CD14-positive monocyte (primary cell): ENCODE results near the gene NDUFB7. TPM values are rescaled to one million over a fixed set of nuclear protein-coding genes. Genes with fewer than 3 reads are reported as not detected.

Source experiments
- DNase-seq, 3 donors: peaks; one replicate each; pipeline ENCODE4 v3.0.0-alpha.2; 2011 to 2022
- H2AFZ ChIP-seq: 2 replicates; pipeline ENCODE4 v1.6.0; 2012; ENCODE audit warnings: mild to moderate bottlenecking, low read depth, low read length, inconsistent platforms; ENCODE audit not compliant: insufficient read depth, poor library complexity, severe bottlenecking
- H3K27ac ChIP-seq, 2 donors: 1 replicate in 1 of 2; 2 replicates in 1 of 2; pipeline ENCODE4 v1.5.1; 2012 to 2013; ENCODE audit warnings: low read length in 2 of 2, control low read depth in 1 of 2, inconsistent platforms in 1 of 2, low read depth in 1 of 2, mild to moderate bottlenecking in 1 of 2
- H3K27me3 ChIP-seq, 2 donors: one replicate each; pipeline versions ENCODE4 v1.6.0 to v1.6.1; 2011 to 2013; ENCODE audit warnings: low read length in 2 of 2; ENCODE audit not compliant: control insufficient read depth in 2 of 2, insufficient read depth in 2 of 2
- H3K36me3 ChIP-seq, 2 donors: replicated peaks in 1 of 2; 1 replicate in 1 of 2; 2 replicates in 1 of 2; pipeline versions ENCODE4 v1.5.1 to v1.6.1; 2012 to 2013; ENCODE audit warnings: low read length in 2 of 2, control low read depth in 1 of 2, inconsistent platforms in 1 of 2, mild to moderate bottlenecking in 1 of 2; ENCODE audit not compliant: insufficient read depth in 2 of 2, control insufficient read depth in 1 of 2
- H3K4me1 ChIP-seq, 2 donors: 1 replicate in 1 of 2; 2 replicates in 1 of 2; pipeline versions ENCODE4 v1.5.1 to v1.6.1; 2012 to 2013; ENCODE audit warnings: low read length in 2 of 2, control low read depth in 1 of 2, inconsistent platforms in 1 of 2, mild to moderate bottlenecking in 1 of 2, moderate library complexity in 1 of 2; ENCODE audit not compliant: insufficient read depth in 2 of 2, control insufficient read depth in 1 of 2
- H3K4me2 ChIP-seq: replicated peaks from 2 replicates; pipeline ENCODE3; 2012; ENCODE audit warnings: low read length, moderate library complexity, mild to moderate bottlenecking; ENCODE audit not compliant: poor library complexity, severe bottlenecking; ENCODE audit errors: extremely low read depth
- H3K4me3 ChIP-seq, 3 experiments: fragments of 200-600 bp in 1 of 3; sonication (generic) in 1 of 3; replicated peaks in 1 of 3; 1 replicate in 2 of 3; 2 replicates in 1 of 3; pipeline ENCODE4 v1.5.1; 2011 to 2013; ENCODE audit warnings: low read length in 3 of 3, mild to moderate bottlenecking in 3 of 3, control low read depth in 2 of 3, low read depth in 2 of 3, inconsistent platforms in 1 of 3, moderate library complexity in 1 of 3
- H3K79me2 ChIP-seq: 2 replicates; pipeline ENCODE4 v1.6.0; 2012; ENCODE audit warnings: mild to moderate bottlenecking, control low read depth, inconsistent platforms, low read length, moderate library complexity; ENCODE audit not compliant: insufficient read depth
- H3K9ac ChIP-seq: 2 replicates; pipeline ENCODE4 v1.6.0; 2017; ENCODE audit warnings: low read length, mild to moderate bottlenecking; ENCODE audit not compliant: insufficient read depth, poor library complexity, severe bottlenecking
- H3K9me3 ChIP-seq, 2 donors: replicated peaks in 1 of 2; 1 replicate in 1 of 2; 2 replicates in 1 of 2; pipeline versions ENCODE4 v1.5.1 to v1.6.1; 2012 to 2013; ENCODE audit warnings: low read length in 2 of 2, control low read depth in 1 of 2; ENCODE audit not compliant: control insufficient read depth in 1 of 2, insufficient read depth in 1 of 2
- H4K20me1 ChIP-seq: 2 replicates; pipeline ENCODE4 v1.6.0; 2012; ENCODE audit warnings: mild to moderate bottlenecking, low read length, control low read depth, moderate library complexity; ENCODE audit not compliant: insufficient read depth
- H3K27ac Mint-ChIP-seq, 7 donors: one replicate each; pipeline ENCODE4 v1.8.0; 2020; ENCODE audit warnings: mild to moderate bottlenecking in 7 of 7, mixed read lengths in 7 of 7, moderate library complexity in 6 of 7, inconsistent platforms in 2 of 7
- H3K27me3 Mint-ChIP-seq, 3 donors: one replicate each; pipeline ENCODE4 v1.8.0; 2021 to 2022; ENCODE audit warnings: low read depth in 3 of 3, mild to moderate bottlenecking in 3 of 3, mixed read lengths in 3 of 3, moderate library complexity in 3 of 3, inconsistent platforms in 1 of 3
- H3K36me3 Mint-ChIP-seq, 2 donors: one replicate each; pipeline ENCODE4 v1.8.0; 2020; ENCODE audit warnings: mixed read lengths in 2 of 2, inconsistent platforms in 1 of 2, mild to moderate bottlenecking in 1 of 2
- H3K4me1 Mint-ChIP-seq: one replicate; pipeline ENCODE4 v1.8.0; 2020; ENCODE audit warnings: mild to moderate bottlenecking, mixed read lengths
- H3K4me3 Mint-ChIP-seq, 2 donors: one replicate each; pipeline ENCODE4 v1.8.0; 2020; ENCODE audit warnings: mild to moderate bottlenecking in 2 of 2, mixed read lengths in 2 of 2, moderate library complexity in 1 of 2
- H3K9me3 Mint-ChIP-seq, 7 donors: one replicate each; pipeline ENCODE4 v1.8.0; 2020 to 2022; ENCODE audit warnings: mixed read lengths in 7 of 7, mild to moderate bottlenecking in 6 of 7, moderate library complexity in 6 of 7, inconsistent platforms in 2 of 7
- WGBS: methylation state at CpG from one replicate; pipeline ENCODE4 v1.1.5; 2013; ENCODE audit warnings: missing lambda C conversion rate; ENCODE audit not compliant: insufficient coverage; 5-methylcytosine and 5-hydroxymethylcytosine counted together
- intact Hi-C, 2 donors: fragments of 100-400 bp; cut with micrococcal nuclease; formaldehyde crosslinking; loops; one replicate each; pipeline versions ENCODE4 v1.15.0 to v1.15.1; 2023
- polyA plus RNA-seq, 3 donors: library from polyadenylated mRNA; depleted of rRNA in 1 of 3; unstranded in 2 of 3; stranded (reverse) in 1 of 3; fragments of 300-500 nt in 2 of 3; fragments of >200 nt in 1 of 3; fragmentation: Illumina TruSeq in 2 of 3; gene quantifications; 1 replicate in 2 of 3; 2 replicates in 1 of 3; pipeline ENCODE4 v1.2.3, GENCODE V29; 2012 to 2021
- TF ChIP-seq, protein P1 (sequence below): fragments of 200-600 bp; IDR thresholded peaks from one replicate; pipeline ENCODE4 v1.8.0; 2022; ENCODE audit warnings: antibody characterized with exemption, mild to moderate bottlenecking

Gene NDUFB7
- polyA plus RNA-seq, 3 donors = 137 to 313 (median 204) TPM

DNA sequence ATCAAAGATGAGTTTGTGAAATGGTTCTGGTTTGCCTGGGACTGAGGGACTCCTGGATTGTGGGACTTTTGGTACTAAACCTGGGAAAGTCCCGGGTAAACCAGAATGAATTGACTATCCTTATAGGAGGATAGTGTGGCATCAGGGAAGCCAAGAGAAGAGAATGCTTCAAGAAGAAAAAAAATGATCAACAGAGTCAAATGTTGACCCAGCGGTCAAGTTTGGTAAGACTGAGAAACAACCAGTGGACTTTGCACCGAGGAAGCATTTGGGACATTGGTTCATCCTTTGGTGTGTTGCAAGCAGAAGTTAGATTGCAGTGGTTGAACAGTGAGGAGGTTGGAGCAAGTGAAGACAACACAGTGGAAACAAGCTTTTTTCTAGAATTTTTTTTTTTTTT, 44.5 kb upstream of the NDUFB7 start:
- H4K20me1 ChIP-seq = no peaks in the 10 kb centered on the region
- TF ChIP-seq, protein P1, sequence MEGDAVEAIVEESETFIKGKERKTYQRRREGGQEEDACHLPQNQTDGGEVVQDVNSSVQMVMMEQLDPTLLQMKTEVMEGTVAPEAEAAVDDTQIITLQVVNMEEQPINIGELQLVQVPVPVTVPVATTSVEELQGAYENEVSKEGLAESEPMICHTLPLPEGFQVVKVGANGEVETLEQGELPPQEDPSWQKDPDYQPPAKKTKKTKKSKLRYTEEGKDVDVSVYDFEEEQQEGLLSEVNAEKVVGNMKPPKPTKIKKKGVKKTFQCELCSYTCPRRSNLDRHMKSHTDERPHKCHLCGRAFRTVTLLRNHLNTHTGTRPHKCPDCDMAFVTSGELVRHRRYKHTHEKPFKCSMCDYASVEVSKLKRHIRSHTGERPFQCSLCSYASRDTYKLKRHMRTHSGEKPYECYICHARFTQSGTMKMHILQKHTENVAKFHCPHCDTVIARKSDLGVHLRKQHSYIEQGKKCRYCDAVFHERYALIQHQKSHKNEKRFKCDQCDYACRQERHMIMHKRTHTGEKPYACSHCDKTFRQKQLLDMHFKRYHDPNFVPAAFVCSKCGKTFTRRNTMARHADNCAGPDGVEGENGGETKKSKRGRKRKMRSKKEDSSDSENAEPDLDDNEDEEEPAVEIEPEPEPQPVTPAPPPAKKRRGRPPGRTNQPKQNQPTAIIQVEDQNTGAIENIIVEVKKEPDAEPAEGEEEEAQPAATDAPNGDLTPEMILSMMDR = no peak

DNA sequence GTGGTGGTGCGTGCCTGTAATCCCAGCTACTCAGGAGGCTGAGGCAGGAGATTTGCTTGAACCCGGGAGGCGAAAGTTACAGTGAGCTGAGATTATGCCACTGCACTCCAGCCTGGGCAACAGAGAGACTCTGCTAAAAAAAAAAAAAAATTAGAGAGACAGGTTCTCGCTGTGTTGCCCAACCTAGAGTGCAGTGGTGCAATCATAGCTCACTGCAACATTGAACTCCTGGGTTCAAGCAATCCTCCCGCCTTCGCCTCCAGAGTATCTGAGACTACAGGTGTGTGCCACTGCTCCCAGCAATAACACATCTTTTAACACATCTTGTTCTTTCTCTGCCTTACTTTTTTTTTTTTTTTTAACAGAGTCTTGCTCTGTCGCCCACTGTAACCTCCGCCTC, 43.8 kb upstream of the NDUFB7 start:
- intact Hi-C loops = loop anchor here (2.0 to 10.0 kb wide), 4 partner anchors 38 to 69 kb away; partner anchors contain the start of gene ADGRE3 (in 1 of the 2)
- no peaks in the 10 kb centered on the region for H3K27me3 Mint-ChIP-seq
- Histone ChIP-seq H4K20me1 (no peaks in the 10 kb centered on the region), H3K27ac (peak overlapping the region; percentile 84 to 89), H3K79me2 (no peaks in the 10 kb centered on the region), H3K4me1 (peaks cover 70 to 79% of the 10 kb centered on the region in 2 donors), H3K27me3 (no peaks in the 10 kb centered on the region), H3K4me3 (no peak overlapping the region), H3K9me3 (peaks cover 6 to 13% of the 10 kb centered on the region in 2 donors), H3K4me2 (no peak overlapping the region), H3K9ac (no peak overlapping the region), H3K36me3 (peaks cover 0 to 14% of the 10 kb centered on the region in 2 donors), H2AFZ (no peak overlapping the region)
- no peak overlapping the region for H3K4me3 Mint-ChIP-seq
- TF ChIP-seq, protein P1 = no peak
- H3K9me3 Mint-ChIP-seq = peaks cover 10 to 20% (median 15%) of the 10 kb centered on the region in 7 donors
- peaks cover 15 to 34% of the 10 kb centered on the region in 2 donors for H3K36me3 Mint-ChIP-seq
- H3K4me1 Mint-ChIP-seq = peaks cover 66% of the 10 kb centered on the region
- 24% methylated on average over 5 of the region's 8 CpGs for WGBS
- DNase-seq = peak in 2 of 3 donors; percentile 56 to 60
- H3K27ac Mint-ChIP-seq = peak overlapping the region; percentile 92 to 99 (median 96)

More for the DNA sequence above, 44.5 kb upstream of the NDUFB7 start:
- intact Hi-C loops = loop anchor here (5.0 to 10.0 kb wide), 3 partner anchors 39 to 68 kb away; partner anchors contain the start of gene ADGRE3 (in 1 of the 2)
- Mint-ChIP-seq H3K36me3 (peaks cover 15 to 31% of the 10 kb centered on the region in 2 donors), H3K4me1 (peaks cover 59% of the 10 kb centered on the region), H3K27me3 (no peaks in the 10 kb centered on the region), H3K27ac (peak overlapping the region; percentile 92 to 99 (median 96)), H3K4me3 (no peak overlapping the region), H3K9me3 (peaks cover 10 to 20% (median 15%) of the 10 kb centered on the region in 7 donors)
- Histone ChIP-seq H3K9ac (no peak overlapping the region), H2AFZ (no peak overlapping the region), H3K27ac (peak overlapping the region; percentile 84 to 89), H3K4me1 (peaks cover 62 to 71% of the 10 kb centered on the region in 2 donors), H3K9me3 (peaks cover 6 to 13% of the 10 kb centered on the region in 2 donors), H3K79me2 (no peaks in the 10 kb centered on the region), H3K36me3 (peaks cover 0 to 14% of the 10 kb centered on the region in 2 donors), H3K4me2 (peak overlapping the region; percentile 11), H3K4me3 (no peak overlapping the region), H3K27me3 (no peaks in the 10 kb centered on the region)
- DNase-seq = peak; percentile 77 to 88 (median 80)
- 29% methylated on average over 3 of the region's 3 CpGs for WGBS
